Memory B cell (primary cell): ENCODE measurements around the gene HKDC1.
"Not testable (repeated sequence)": the region's sequence is repeated elsewhere in the genome, so short reads cannot be mapped to it uniquely, and the experiment has no call there.

Source experiments
- ATAC-seq: fragments of 150-1000 bp; cut with Tn5 transposase; 2 replicates; pipeline ENCODE4 v1.10.0; 2021; ENCODE audit warnings: low read depth, mild to moderate bottlenecking, moderate library complexity
- DNase-seq, 2 donors: peaks; one replicate each; pipeline ENCODE4 v3.0.0; 2022; ENCODE audit warnings: low spot score in 2 of 2
- H3K27ac Mint-ChIP-seq: one replicate; pipeline ENCODE4 v1.8.0; 2022; ENCODE audit warnings: mild to moderate bottlenecking, moderate library complexity, mixed read lengths
- H3K27me3 Mint-ChIP-seq: one replicate; pipeline ENCODE4 v1.8.0; 2022; ENCODE audit warnings: mixed read lengths
- H3K36me3 Mint-ChIP-seq: one replicate; pipeline ENCODE4 v1.8.0; 2022; ENCODE audit warnings: mild to moderate bottlenecking, mixed read lengths
- H3K4me1 Mint-ChIP-seq: one replicate; pipeline ENCODE4 v1.8.0; 2022; ENCODE audit warnings: mixed read lengths
- H3K4me3 Mint-ChIP-seq: one replicate; pipeline ENCODE4 v1.8.0; 2022; ENCODE audit warnings: mild to moderate bottlenecking, moderate library complexity, mixed read lengths
- H3K9me3 Mint-ChIP-seq: one replicate; pipeline ENCODE4 v1.8.0; 2022; ENCODE audit warnings: mixed read lengths

HKDC1 gene

DNA sequence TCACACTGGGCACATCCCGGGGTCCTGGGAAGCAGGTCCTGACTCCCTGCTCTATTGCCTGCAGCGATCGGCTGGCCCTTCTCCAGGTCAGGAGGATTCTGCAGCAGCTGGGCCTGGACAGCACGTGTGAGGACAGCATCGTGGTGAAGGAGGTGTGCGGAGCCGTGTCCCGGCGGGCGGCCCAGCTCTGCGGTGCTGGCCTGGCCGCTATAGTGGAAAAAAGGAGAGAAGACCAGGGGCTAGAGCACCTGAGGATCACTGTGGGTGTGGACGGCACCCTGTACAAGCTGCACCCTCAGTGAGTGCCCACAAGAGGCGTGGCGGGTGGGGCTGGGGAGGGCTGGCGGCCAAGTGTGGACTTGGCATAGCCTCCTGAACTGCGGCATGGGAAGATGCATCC is 45.4 kb downstream of the HKDC1 start:
- H3K27ac Mint-ChIP-seq = no peak overlapping the region
- no peak for ATAC-seq
- H3K4me1 Mint-ChIP-seq = peaks cover 6% of the 10 kb centered on the region

DNA sequence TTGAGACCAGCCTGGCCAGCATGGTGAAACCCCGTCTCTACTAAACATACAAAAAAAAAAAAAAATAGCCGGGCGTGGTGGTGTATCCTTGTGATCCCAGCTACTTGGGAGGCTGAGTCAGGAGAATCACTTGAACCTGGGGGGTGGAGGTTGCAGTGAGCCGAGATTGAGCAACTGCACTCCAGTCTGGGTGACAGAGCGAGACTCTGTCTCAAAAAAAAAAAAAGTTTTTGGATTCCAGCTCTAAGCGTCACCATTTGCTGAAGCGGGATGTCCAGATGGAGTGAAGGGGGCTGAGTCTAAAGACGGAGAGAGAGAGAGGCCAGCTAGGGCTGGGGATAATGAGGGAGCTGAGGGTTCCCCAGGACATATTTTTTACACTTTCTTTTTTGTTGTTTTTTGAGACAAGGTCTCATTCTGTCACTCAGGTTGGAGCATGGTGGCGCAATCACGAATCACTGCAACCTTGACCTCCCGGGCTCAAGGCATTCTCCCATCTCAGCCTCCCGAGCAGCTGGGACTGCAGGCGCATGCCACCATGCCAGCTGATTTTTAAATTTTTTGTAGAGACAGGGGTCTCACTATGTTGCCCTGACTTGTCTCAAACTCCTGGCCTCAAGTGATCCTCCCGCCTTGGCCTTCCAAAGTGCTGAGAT is 48.8 kb downstream of the HKDC1 start:
- Mint-ChIP-seq H3K27ac (no peak overlapping the region), H3K4me3 (no peak overlapping the region), H3K27me3 (no peaks in the 10 kb centered on the region), H3K4me1 (peaks cover 5% of the 10 kb centered on the region), H3K9me3 (no peaks in the 10 kb centered on the region), H3K36me3 (no peaks in the 10 kb centered on the region)
- DNase-seq = no peak
- ATAC-seq = no peak

More for the DNA sequence above, 45.4 kb downstream of the HKDC1 start:
- Mint-ChIP-seq H3K9me3 (no peaks in the 10 kb centered on the region), H3K27me3 (no peaks in the 10 kb centered on the region), H3K4me3 (no peak overlapping the region), H3K36me3 (no peaks in the 10 kb centered on the region)
- DNase-seq = no peak

DNA sequence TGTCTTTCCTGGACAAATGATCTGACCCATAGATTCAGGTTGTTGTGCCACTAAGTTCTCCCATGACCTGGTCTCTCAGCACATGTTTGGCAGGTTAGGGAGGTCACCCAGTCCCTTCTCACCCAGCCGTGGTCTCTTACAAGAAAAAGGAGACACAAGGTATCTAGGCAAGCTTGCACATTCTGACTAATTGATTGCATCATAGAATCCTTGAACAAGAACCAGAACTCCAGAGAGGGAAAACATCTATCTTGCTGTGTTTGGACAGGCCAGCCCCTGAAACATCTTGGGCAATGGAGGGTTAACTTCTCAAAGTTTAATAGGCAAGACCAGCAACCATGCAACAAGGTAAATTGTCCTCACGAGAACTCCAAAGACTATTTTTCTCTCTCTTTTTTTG is 49.6 kb downstream of the HKDC1 start:
- no peaks in the 10 kb centered on the region for H3K27me3 Mint-ChIP-seq
- H3K36me3 Mint-ChIP-seq = no peaks in the 10 kb centered on the region
- no peak overlapping the region for H3K27ac Mint-ChIP-seq
- H3K4me3 Mint-ChIP-seq = no peak overlapping the region
- H3K4me1 Mint-ChIP-seq = peaks cover 5% of the 10 kb centered on the region
- no peak for ATAC-seq
- no peaks in the 10 kb centered on the region for H3K9me3 Mint-ChIP-seq
- no peak for DNase-seq

DNA sequence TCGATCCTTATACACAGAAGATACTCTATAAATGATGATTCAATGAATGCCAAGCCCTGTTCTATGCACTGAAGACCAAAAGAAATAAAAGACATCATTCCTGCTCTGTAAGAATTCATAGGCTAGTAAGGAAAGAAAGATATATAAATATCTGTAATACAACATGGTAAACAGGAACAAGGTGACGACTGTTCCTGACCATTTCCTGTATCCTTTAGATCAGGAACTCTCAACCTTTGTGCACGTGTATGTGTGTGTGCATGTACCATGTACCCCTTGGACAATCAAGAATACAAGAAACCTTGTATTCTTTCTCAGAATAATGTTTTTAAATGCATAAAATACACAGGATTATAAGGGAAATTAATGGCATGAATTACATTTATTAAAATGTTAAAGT is 50.9 kb downstream of the HKDC1 start:
- peaks cover 5% of the 10 kb centered on the region for H3K4me1 Mint-ChIP-seq
- H3K4me3 Mint-ChIP-seq = no peak overlapping the region
- no peak for DNase-seq
- ATAC-seq = no peak
- H3K36me3 Mint-ChIP-seq = no peaks in the 10 kb centered on the region
- no peaks in the 10 kb centered on the region for H3K27me3 Mint-ChIP-seq
- H3K27ac Mint-ChIP-seq = no peak overlapping the region
- no peaks in the 10 kb centered on the region for H3K9me3 Mint-ChIP-seq

DNA sequence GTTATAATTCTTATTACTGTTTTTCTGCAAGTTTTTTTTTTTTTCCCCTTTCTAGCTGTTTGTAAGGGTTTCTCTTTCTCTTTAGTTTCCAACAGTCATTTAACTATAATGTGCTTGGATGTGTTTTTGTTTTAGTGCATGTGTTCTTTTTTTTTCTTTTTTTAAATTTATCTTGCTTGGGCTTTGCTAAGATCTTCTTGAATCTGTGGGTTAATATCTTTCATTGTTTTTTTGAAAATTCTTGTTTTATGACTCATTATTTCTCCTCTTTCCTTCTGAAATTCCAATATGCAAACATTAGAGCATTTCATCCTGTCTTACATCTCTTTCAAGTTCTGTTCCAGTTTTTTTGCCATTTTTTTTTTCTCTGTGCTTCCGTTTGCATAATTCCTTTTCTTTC is 52.5 kb downstream of the HKDC1 start:
- DNase-seq = no peak

DNA sequence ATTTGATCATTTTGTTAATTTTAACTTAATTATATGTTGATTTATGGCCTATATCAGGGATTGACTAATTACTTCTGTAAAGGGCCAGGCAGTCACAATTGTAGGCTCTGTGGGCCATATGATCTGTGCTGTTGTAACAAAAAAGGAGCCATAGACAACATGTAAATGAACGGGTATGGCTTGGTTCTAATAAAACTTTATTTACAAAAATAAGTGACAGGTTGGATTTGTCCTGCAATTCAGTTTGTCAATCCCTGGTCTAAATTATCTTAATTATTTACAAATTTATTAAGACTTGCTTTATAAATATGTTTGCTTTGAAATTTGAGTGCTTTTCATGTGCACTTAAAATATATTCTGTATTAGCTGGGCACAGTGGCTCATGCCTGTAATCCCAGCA is 55.3 kb downstream of the HKDC1 start:
- ATAC-seq = no peak
- Mint-ChIP-seq H3K36me3 (no peaks in the 10 kb centered on the region), H3K27ac (no peak overlapping the region), H3K27me3 (no peaks in the 10 kb centered on the region), H3K4me3 (no peak overlapping the region), H3K9me3 (no peaks in the 10 kb centered on the region), H3K4me1 (peaks cover 16% of the 10 kb centered on the region)
- no peak for DNase-seq

More for the DNA sequence above, 52.5 kb downstream of the HKDC1 start:
- H3K27ac Mint-ChIP-seq = no peak overlapping the region
- no peak for ATAC-seq
- H3K36me3 Mint-ChIP-seq = no peaks in the 10 kb centered on the region
- H3K9me3 Mint-ChIP-seq = no peaks in the 10 kb centered on the region
- peaks cover 5% of the 10 kb centered on the region for H3K4me1 Mint-ChIP-seq
- no peaks in the 10 kb centered on the region for H3K27me3 Mint-ChIP-seq
- H3K4me3 Mint-ChIP-seq = no peak overlapping the region

DNA sequence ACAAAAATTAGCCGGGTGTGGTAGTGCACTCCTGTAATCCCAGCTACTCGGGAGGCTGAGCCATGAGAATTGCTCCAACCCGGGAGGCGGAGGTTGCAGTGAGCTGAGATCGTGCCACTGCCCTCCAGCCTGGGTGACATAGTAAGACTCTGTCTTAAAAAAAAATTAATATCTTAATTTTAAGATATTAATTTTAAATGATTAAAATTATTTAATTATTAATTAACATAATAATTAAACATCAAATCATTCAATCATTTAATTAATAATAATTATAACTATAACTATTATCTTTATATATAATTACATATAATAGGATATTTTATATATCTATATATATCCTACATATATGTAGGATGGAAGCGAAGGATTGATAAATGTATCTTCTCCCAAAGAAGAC is 56.4 kb downstream of the HKDC1 start:
- no peak overlapping the region for H3K27ac Mint-ChIP-seq
- peaks cover 19% of the 10 kb centered on the region for H3K4me1 Mint-ChIP-seq
- no peaks in the 10 kb centered on the region for H3K9me3 Mint-ChIP-seq
- no peaks in the 10 kb centered on the region for H3K27me3 Mint-ChIP-seq
- no peak for ATAC-seq
- no peak for DNase-seq
- H3K36me3 Mint-ChIP-seq = no peaks in the 10 kb centered on the region
- no peak overlapping the region for H3K4me3 Mint-ChIP-seq

DNA sequence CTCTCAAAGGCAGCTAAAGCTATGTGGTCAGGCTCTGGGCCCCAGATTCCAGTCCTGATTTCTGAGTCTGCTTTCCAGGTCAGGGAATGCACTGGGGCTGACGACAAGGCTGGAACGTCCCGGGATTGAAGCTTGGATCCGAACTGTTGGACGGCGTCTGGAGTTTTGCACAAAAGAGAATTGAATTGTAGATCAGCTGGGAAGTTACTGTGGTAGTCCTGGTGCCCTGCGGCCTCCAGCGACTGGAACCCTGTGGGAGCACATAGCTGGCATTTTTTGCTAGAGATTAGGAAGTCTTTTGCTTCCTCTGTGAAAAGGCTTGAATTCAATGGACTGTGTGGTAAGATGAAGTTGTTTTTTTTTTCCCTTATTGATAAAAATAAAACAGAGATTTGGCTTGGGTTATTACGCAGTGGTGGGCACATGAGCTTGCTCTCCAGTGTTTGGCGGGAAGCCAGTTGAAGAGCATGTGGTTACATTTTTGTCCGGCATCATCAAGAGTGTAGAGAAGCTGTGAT is 58.4 kb downstream of the HKDC1 start, which contains the start of gene HK1:
HK1 (plus strand) TSS at position 51 of the 518 bp plus-strand sequence.
- Mint-ChIP-seq H3K27me3 (no peaks in the 10 kb centered on the region), H3K27ac (peak within 1 kb of the TSS; percentile 23), H3K4me3 (peak within 1 kb of the TSS; percentile 46), H3K36me3 (no peaks in the 10 kb centered on the region), H3K9me3 (no peaks in the 10 kb centered on the region), H3K4me1 (peaks cover 19% of the 10 kb centered on the region)
- no peak for ATAC-seq
- no peak for DNase-seq

DNA sequence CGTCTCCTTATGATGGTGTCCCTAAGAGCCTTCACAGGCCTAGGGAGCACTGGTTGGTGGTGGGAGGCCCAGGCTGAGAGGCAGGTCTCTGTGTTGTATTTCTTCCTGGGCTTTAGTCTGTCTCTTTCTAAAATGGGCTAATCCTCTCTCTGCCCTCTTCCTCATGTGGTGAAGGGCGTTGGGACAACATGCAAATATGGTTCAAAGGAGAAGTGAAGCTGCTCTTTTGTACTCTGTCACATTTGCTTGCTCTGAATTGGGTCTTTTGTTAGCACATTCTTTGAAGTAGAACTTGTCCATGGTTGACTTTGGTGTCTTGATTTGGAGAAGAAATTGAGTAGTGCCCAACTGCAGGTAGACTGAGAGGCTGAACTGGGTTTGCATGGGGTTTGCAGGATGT is 59.0 kb downstream of the HKDC1 start:
- peak in 1 of 2 donors; percentile 20 for DNase-seq
- Mint-ChIP-seq H3K9me3 (no peaks in the 10 kb centered on the region), H3K36me3 (no peaks in the 10 kb centered on the region), H3K27me3 (no peaks in the 10 kb centered on the region), H3K27ac (peak overlapping the region; percentile 23), H3K4me3 (peak overlapping the region; percentile 46), H3K4me1 (peaks cover 19% of the 10 kb centered on the region)
- ATAC-seq = peak; percentile 97

DNA sequence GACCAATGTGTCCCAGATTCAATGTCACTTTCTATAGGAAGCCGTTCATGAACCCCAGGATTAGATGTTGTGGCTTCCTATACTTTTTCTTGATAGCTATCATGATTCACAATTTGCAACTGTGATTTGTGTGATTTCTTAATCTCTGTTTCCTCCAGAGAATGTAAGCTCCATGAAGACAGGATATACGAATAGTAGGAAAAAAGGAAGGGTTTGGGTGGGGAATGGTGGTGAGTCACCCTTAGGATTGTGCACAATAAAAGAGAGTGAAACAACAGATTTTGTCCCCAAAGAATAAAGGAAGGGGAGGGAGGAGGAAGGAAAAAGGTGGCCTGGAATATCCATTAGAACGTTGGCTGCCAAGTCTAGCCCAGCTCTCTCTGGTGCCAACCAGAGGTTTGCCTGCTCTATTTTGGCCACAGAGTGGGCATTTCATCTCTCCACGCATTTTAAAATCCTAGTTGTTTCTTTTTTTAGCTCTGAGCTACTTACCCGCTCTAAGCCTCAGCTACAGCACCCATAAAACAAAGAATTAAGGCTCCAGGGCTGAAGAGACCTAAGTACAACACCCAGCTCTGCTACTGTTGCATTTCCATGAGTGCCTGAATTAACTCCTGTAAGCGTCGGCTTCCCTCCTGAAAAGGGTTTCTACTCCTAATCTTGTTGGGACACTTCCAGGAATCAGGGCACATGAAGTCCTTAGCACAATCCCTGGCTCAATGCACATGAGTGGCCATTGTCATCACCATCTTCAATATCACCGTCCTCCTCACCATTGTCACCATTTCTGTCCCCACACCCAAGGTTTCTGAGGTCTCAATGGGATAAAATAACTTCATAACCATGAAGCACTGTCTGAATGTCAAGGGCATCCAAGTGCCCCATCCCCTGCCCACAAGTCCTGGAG is 61.6 kb downstream of the HKDC1 start:
- Mint-ChIP-seq H3K9me3 (no peaks in the 10 kb centered on the region), H3K36me3 (no peaks in the 10 kb centered on the region), H3K27ac (peak overlapping the region; percentile 31), H3K4me3 (no peak overlapping the region), H3K27me3 (no peaks in the 10 kb centered on the region), H3K4me1 (peaks cover 19% of the 10 kb centered on the region)
- no peak for ATAC-seq
- DNase-seq = no peak

DNA sequence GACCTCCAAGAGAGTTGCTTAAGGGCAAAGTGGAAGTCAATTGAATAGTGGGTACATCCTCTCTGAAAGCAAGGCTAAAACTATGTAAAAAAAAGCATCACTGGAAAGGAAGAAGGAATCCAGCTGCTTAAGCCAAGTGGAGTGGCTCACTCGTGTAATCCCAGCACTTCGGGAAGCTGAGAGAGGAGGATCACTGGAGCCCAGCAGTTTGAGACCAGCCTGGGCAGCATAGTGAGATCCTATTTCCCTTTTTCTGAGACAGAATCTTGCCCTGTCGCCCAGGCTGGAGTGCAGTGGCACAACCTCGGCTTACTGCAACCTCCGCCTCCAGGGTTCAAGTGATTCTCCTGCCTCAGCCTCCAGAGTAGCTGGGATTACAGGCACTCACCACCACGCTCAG is 64.3 kb downstream of the HKDC1 start:
- ATAC-seq, H3K36me3 Mint-ChIP-seq, H3K9me3 Mint-ChIP-seq, H3K27ac Mint-ChIP-seq, H3K4me3 Mint-ChIP-seq, DNase-seq, H3K27me3 Mint-ChIP-seq: not testable (repeated sequence)
- peaks cover 11% of the 10 kb centered on the region for H3K4me1 Mint-ChIP-seq

DNA sequence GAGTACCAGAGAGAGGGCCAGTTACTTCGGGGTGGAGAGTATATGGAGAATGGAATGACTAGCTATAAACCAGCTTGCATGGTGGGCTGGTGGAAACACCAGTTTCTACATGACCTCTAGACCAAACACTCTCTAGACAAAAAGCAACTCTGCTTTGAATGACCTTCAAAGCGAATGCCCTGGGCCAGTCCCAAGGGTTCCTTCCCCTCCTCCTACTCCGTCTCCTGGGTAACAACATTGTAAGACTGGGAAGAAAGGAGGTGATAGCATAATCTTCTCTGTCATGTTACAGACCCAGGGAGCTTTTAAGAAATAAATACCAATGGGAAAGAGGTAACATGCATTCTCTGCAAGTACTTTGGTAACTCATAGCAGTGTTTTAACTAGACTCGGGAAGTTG is 65.6 kb downstream of the HKDC1 start:
- Mint-ChIP-seq H3K9me3 (no peaks in the 10 kb centered on the region), H3K4me1 (peaks cover 8% of the 10 kb centered on the region), H3K27ac (no peak overlapping the region), H3K36me3 (no peaks in the 10 kb centered on the region), H3K4me3 (no peak overlapping the region), H3K27me3 (no peaks in the 10 kb centered on the region)
- ATAC-seq (no peak), DNase-seq (no peak)

DNA sequence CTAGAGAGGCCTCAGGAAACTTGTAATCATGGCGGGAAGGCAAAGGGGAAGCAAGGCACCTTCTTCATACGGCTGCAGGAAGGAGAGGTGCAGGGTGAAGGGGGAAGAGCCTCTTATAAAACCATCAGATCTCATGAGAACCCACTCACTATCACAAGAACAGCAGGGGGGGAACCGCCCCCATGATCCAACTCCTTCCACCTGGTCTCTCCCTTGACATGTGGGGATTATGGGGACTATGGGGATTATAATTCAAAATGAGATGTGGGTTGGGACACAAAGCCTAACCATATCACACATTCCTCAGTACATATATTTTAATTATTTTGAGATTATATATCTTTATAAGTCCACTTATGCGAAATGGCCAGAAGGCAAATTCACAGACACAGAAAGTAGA is 67.0 kb downstream of the HKDC1 start:
- ATAC-seq (no peak), DNase-seq (no peak)
- H3K4me1 Mint-ChIP-seq = peaks cover 2% of the 10 kb centered on the region
- H3K4me3 Mint-ChIP-seq = no peak overlapping the region
- H3K9me3 Mint-ChIP-seq = no peaks in the 10 kb centered on the region
- no peaks in the 10 kb centered on the region for H3K36me3 Mint-ChIP-seq
- no peak overlapping the region for H3K27ac Mint-ChIP-seq
- no peaks in the 10 kb centered on the region for H3K27me3 Mint-ChIP-seq

DNA sequence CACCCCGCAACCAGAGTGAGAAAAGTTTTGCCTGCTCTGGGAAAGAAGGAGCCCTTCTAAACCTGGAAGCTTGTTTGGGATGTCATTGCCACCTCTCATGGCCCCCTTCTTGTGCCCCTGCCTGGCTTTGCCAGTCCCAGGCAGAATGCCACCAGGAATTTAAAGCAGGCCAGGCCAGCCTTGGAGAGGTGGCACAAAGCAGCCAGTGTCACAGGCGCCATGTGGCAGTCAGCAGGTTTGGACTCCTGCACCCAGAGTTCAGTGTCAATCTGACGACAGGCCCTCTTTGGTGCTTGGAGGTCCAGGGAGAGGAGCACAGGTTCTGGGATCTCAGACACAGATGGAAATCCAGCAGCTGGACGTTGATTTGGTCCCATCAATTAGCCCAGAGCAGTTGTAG is 70.9 kb downstream of the HKDC1 start:
- no peaks in the 10 kb centered on the region for H3K9me3 Mint-ChIP-seq

More for the DNA sequence above, 70.9 kb downstream of the HKDC1 start:
- no peak for DNase-seq
- Mint-ChIP-seq H3K4me3 (no peak overlapping the region), H3K4me1 (peaks cover 2% of the 10 kb centered on the region), H3K27ac (no peak overlapping the region), H3K27me3 (peaks cover 4% of the 10 kb centered on the region), H3K36me3 (no peaks in the 10 kb centered on the region)
- ATAC-seq = no peak
